ENCODE data around the gene SYT2. TPM values are rescaled to one million over a fixed set of nuclear protein-coding genes. Genes with fewer than 3 reads are reported as not detected.

SYT2 gene
- total and polyA plus RNA-seq, 2 donors (not counting 1 experiment from before 2014, with no cell fraction given), result 0.03 TPM; not detected in 1

DNA sequence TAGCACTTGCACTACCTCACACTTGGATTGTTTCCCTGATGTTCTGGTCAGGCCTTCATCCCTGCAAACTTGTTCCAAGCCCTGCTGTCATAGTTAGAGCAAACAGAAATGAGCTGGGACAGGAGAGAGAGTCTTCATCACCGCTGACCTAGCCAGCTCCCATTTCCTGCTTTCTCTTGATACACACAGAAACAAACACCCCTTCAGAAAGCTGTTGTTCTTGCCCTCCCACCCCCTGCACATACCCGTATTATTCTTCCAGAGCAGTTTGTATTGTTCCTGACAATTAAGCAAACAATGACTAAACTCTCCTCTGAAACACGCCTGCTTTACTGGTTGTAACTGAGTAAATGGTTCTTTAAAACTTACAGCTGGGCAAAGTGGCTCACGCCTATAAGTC, 2.9 kb upstream of the SYT2 start:
- peak in 1 of 2 donors; percentile 6 for DNase-seq (ENCODE audit: low read depth in 2 of 2)
- no peak for TF ChIP-seq CTCF (conservative IDR thresholded peaks at IDR 0.05 in 1 of 2, IDR thresholded peaks at IDR 0.05 in 1 of 2; ENCODE audit: low read depth in 1 of 2, low read length in 2 of 2)
- TF ChIP-seq EZH2 (IDR thresholded peaks at IDR 0.05; ENCODE audit: low read length, missing control alignments), result no peak
- Histone ChIP-seq H3K4me2 (ENCODE audit: extremely low read depth, insufficient read depth, low read length) (no peak overlapping the region), H3K4me1 (ENCODE audit: control insufficient read depth, extremely low read depth, insufficient read depth, low read length) (no peaks in the 10 kb centered on the region), H3K27ac (ENCODE audit: insufficient read depth, low read length) (no peak overlapping the region), H4K20me1 (ENCODE audit: control insufficient read depth, extremely low read depth, insufficient read depth, low read length) (no peaks in the 10 kb centered on the region), H3K9ac (ENCODE audit: insufficient read depth, low read length) (no peak overlapping the region), H3K36me3 (ENCODE audit: control insufficient read depth, insufficient read depth, low read length) (no peaks in the 10 kb centered on the region), H2AFZ (ENCODE audit: low read length) (no peak overlapping the region), H3K27me3 (ENCODE audit: control insufficient read depth, insufficient read depth, low read length) (peaks cover 61% of the 10 kb centered on the region), H3K9me3 (ENCODE audit: control insufficient read depth, insufficient read depth, low read depth, low read length) (no peaks in the 10 kb centered on the region), H3K4me3 (replicated peaks in 1 of 4; ENCODE audit: control extremely low read depth in 1 of 4, insufficient read depth in 1 of 4, low read depth in 3 of 4, low read length in 4 of 4) (no peak overlapping the region), H3K79me2 (ENCODE audit: control insufficient read depth, insufficient read depth, low read length) (no peaks in the 10 kb centered on the region)

GRCh38 chr1:202711949-202712635, 1.8 kb upstream of the SYT2 start:
- no peak overlapping the region for H3K4me3 ChIP-seq (replicated peaks in 1 of 4; ENCODE audit: control extremely low read depth in 1 of 4, insufficient read depth in 1 of 4, low read depth in 3 of 4, low read length in 4 of 4)
- no peaks in the 10 kb centered on the region for H3K4me1 ChIP-seq (ENCODE audit: control insufficient read depth, extremely low read depth, insufficient read depth, low read length)
- no peak overlapping the region for H3K4me2 ChIP-seq (ENCODE audit: extremely low read depth, insufficient read depth, low read length)
- no peaks in the 10 kb centered on the region for H3K79me2 ChIP-seq (ENCODE audit: control insufficient read depth, insufficient read depth, low read length)
- H3K27me3 ChIP-seq (ENCODE audit: control insufficient read depth, insufficient read depth, low read length), result peaks cover 67% of the 10 kb centered on the region
- H3K27ac ChIP-seq (ENCODE audit: insufficient read depth, low read length), result no peak overlapping the region
- TF ChIP-seq EZH2 (IDR thresholded peaks at IDR 0.05; ENCODE audit: low read length, missing control alignments) (no peak), CTCF (conservative IDR thresholded peaks at IDR 0.05 in 1 of 2, IDR thresholded peaks at IDR 0.05 in 1 of 2; ENCODE audit: low read depth in 1 of 2, low read length in 2 of 2) (no peak)
- no peaks in the 10 kb centered on the region for H3K9me3 ChIP-seq (ENCODE audit: control insufficient read depth, insufficient read depth, low read depth, low read length)
- no peak for DNase-seq (ENCODE audit: low read depth in 2 of 2)
- no peaks in the 10 kb centered on the region for H4K20me1 ChIP-seq (ENCODE audit: control insufficient read depth, extremely low read depth, insufficient read depth, low read length)
- H3K9ac ChIP-seq (ENCODE audit: insufficient read depth, low read length), result no peak overlapping the region
- no peak overlapping the region for H2AFZ ChIP-seq (ENCODE audit: low read length)
- H3K36me3 ChIP-seq (ENCODE audit: control insufficient read depth, insufficient read depth, low read length), result no peaks in the 10 kb centered on the region

GRCh38 chr1:202709276-202710041, 795 bp downstream of the SYT2 start:
- peaks cover 79% of the 10 kb centered on the region for H3K27me3 ChIP-seq (ENCODE audit: control insufficient read depth, insufficient read depth, low read length)
- H3K79me2 ChIP-seq (ENCODE audit: control insufficient read depth, insufficient read depth, low read length), result no peaks in the 10 kb centered on the region
- no peak overlapping the region for H3K4me3 ChIP-seq (replicated peaks in 1 of 4; ENCODE audit: control extremely low read depth in 1 of 4, insufficient read depth in 1 of 4, low read depth in 3 of 4, low read length in 4 of 4)
- no peaks in the 10 kb centered on the region for H4K20me1 ChIP-seq (ENCODE audit: control insufficient read depth, extremely low read depth, insufficient read depth, low read length)
- H2AFZ ChIP-seq (ENCODE audit: low read length), result no peak overlapping the region
- no peak for DNase-seq (ENCODE audit: low read depth in 2 of 2)
- no peaks in the 10 kb centered on the region for H3K4me1 ChIP-seq (ENCODE audit: control insufficient read depth, extremely low read depth, insufficient read depth, low read length)
- H3K4me2 ChIP-seq (ENCODE audit: extremely low read depth, insufficient read depth, low read length), result no peak overlapping the region
- H3K27ac ChIP-seq (ENCODE audit: insufficient read depth, low read length), result no peak overlapping the region
- no peaks in the 10 kb centered on the region for H3K36me3 ChIP-seq (ENCODE audit: control insufficient read depth, insufficient read depth, low read length)
- no peaks in the 10 kb centered on the region for H3K9me3 ChIP-seq (ENCODE audit: control insufficient read depth, insufficient read depth, low read depth, low read length)
- no peak overlapping the region for H3K9ac ChIP-seq (ENCODE audit: insufficient read depth, low read length)
- TF ChIP-seq EZH2 (IDR thresholded peaks at IDR 0.05; ENCODE audit: low read length, missing control alignments) (no peak), CTCF (conservative IDR thresholded peaks at IDR 0.05 in 1 of 2, IDR thresholded peaks at IDR 0.05 in 1 of 2; ENCODE audit: low read depth in 1 of 2, low read length in 2 of 2) (no peak)
